Measurements from ENCODE around the gene TLE5. TPM values are rescaled to one million over a fixed set of nuclear protein-coding genes. Genes with fewer than 3 reads are reported as not detected.
"Not testable (repeated sequence)": the region's sequence is repeated elsewhere in the genome, so short reads cannot be mapped to it uniquely, and the experiment has no call there.

TLE5 gene
- total RNA-seq, 3 donors from 2014 or later (not counting 1 experiment from before 2014, with no cell fraction given) = 943 to 1,012 (median 968) TPM

DNA sequence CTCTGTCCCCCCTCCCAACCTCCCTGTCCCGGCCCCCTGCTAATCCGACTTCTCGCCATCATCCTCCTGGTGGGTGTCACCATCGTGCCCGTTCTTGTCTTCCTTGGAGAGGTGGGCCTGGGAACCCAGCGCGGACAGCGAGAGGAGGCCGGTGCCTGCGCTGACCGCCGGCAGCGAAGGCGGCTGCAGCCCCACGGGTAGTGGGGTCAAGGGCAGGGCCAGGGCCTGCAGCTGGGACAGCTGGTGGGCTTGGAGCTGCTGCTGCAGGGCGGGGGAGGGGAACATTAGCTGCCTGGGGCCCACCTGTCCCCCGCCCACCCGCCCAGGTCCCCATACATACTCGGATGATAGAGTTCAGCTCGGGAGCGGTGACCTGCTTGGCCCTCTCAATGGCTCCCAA is 8.5 kb downstream of the TLE5 start:
- Mint-ChIP-seq H3K4me3 (no peak overlapping the region), H3K27ac (no peak overlapping the region), H3K4me1 (peaks cover 5 to 41% of the 10 kb centered on the region in 2 donors), H3K27me3 (ENCODE audit: low read depth in 2 of 2) (peaks cover 0 to 5% of the 10 kb centered on the region in 2 donors), H3K36me3 (no peaks in the 10 kb centered on the region), H3K9me3 (no peaks in the 10 kb centered on the region)
- ATAC-seq (no peak), DNase-seq (no peak)
- H3K9me3 ChIP-seq (ENCODE audit: control insufficient read depth, insufficient read depth, low read length) = no peaks in the 10 kb centered on the region
- H3K4me1 ChIP-seq (ENCODE audit: control insufficient read depth, insufficient read depth, low read length) = peaks cover 14% of the 10 kb centered on the region
- H3K27me3 ChIP-seq (ENCODE audit: control insufficient read depth, insufficient read depth, low read length) = no peaks in the 10 kb centered on the region
- WGBS (ENCODE audit: insufficient coverage) = 95% methylated on average over 21 of the region's 21 CpGs
- TF ChIP-seq, protein P1, sequence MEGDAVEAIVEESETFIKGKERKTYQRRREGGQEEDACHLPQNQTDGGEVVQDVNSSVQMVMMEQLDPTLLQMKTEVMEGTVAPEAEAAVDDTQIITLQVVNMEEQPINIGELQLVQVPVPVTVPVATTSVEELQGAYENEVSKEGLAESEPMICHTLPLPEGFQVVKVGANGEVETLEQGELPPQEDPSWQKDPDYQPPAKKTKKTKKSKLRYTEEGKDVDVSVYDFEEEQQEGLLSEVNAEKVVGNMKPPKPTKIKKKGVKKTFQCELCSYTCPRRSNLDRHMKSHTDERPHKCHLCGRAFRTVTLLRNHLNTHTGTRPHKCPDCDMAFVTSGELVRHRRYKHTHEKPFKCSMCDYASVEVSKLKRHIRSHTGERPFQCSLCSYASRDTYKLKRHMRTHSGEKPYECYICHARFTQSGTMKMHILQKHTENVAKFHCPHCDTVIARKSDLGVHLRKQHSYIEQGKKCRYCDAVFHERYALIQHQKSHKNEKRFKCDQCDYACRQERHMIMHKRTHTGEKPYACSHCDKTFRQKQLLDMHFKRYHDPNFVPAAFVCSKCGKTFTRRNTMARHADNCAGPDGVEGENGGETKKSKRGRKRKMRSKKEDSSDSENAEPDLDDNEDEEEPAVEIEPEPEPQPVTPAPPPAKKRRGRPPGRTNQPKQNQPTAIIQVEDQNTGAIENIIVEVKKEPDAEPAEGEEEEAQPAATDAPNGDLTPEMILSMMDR (IDR thresholded peaks at IDR 0.05) = no peak
- H3K27ac ChIP-seq (ENCODE audit: low read length) = no peak overlapping the region
- no peak overlapping the region for H3K4me3 ChIP-seq (ENCODE audit: low read length)
- intact Hi-C loops (cut with micrococcal nuclease) = no loop called here
- H3K36me3 ChIP-seq (ENCODE audit: control insufficient read depth, insufficient read depth, low read length) = peaks cover 50% of the 10 kb centered on the region

DNA sequence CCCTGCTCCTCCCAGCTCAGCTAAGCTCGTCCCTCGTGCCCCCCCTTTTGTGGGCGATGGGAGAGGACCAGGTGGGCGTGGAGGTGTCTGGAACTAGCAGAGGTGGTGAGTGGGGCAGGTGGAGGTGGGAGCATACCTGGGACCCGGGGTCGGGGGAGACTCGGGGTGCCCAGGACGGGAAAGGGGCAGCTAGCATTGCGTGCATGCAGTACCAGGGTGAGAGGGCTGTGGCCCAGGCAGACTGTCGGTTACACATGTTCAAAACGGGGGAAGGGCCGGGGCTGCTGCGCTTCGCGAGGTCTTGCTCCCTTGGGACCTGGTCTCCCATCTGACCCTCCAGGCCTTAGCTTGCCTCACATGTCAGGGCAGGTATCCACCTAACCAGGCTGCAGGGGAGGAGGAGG is 9.1 kb downstream of the TLE5 start:
- Histone ChIP-seq H3K9me3 (ENCODE audit: control insufficient read depth, insufficient read depth, low read length) (no peaks in the 10 kb centered on the region), H3K4me1 (ENCODE audit: control insufficient read depth, insufficient read depth, low read length) (peaks cover 10% of the 10 kb centered on the region), H3K27me3 (ENCODE audit: control insufficient read depth, insufficient read depth, low read length) (no peaks in the 10 kb centered on the region), H3K4me3 (ENCODE audit: low read length) (no peak overlapping the region), H3K36me3 (ENCODE audit: control insufficient read depth, insufficient read depth, low read length) (peaks cover 44% of the 10 kb centered on the region), H3K27ac (ENCODE audit: low read length) (no peak overlapping the region)
- TF ChIP-seq, protein P1 (IDR thresholded peaks at IDR 0.05) = no peak
- peaks cover 5 to 35% of the 10 kb centered on the region in 2 donors for H3K4me1 Mint-ChIP-seq
- peaks cover 0 to 5% of the 10 kb centered on the region in 2 donors for H3K27me3 Mint-ChIP-seq (ENCODE audit: low read depth in 2 of 2)
- H3K36me3 Mint-ChIP-seq = no peaks in the 10 kb centered on the region
- H3K27ac Mint-ChIP-seq = no peak overlapping the region
- WGBS (ENCODE audit: insufficient coverage) = 75% methylated on average over 15 of the region's 15 CpGs
- ATAC-seq (no peak), DNase-seq (no peak)
- intact Hi-C loops (cut with micrococcal nuclease) = no loop called here
- no peaks in the 10 kb centered on the region for H3K9me3 Mint-ChIP-seq
- H3K4me3 Mint-ChIP-seq = no peak overlapping the region

DNA sequence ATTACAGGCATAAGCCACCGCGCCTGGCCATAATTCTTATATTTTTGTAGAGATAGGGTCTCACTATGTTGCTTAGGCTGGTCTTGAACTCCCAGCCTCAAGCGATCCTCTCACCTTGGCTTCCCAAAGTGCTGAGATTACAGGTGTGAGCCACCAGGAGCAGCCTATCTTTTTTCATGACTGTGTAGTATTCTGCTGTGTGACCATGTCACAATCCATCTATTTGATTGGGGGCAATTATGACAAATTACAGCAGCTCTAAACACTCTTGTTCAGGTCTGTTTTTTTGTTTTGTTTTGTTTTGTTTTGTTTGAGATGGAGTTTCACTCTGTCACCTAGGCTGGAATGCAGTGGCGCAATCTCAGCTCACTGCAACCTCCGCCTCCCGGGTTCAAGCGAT is 12.3 kb downstream of the TLE5 start:
- H3K9me3 ChIP-seq (ENCODE audit: control insufficient read depth, insufficient read depth, low read length); ATAC-seq; H3K9me3 Mint-ChIP-seq; H3K4me3 Mint-ChIP-seq; H3K27me3 Mint-ChIP-seq (ENCODE audit: low read depth in 2 of 2); H3K27me3 ChIP-seq (ENCODE audit: control insufficient read depth, insufficient read depth, low read length); DNase-seq; H3K27ac Mint-ChIP-seq; H3K27ac ChIP-seq (ENCODE audit: low read length); H3K36me3 Mint-ChIP-seq; intact Hi-C loops (cut with micrococcal nuclease); H3K4me3 ChIP-seq (ENCODE audit: low read length): not testable (repeated sequence)
- peaks cover 12 to 17% of the 10 kb centered on the region in 2 donors for H3K4me1 Mint-ChIP-seq
- peaks cover 14% of the 10 kb centered on the region for H3K36me3 ChIP-seq (ENCODE audit: control insufficient read depth, insufficient read depth, low read length)
- 99% methylated on average over 7 of the region's 7 CpGs for WGBS (ENCODE audit: insufficient coverage)
- peaks cover 11% of the 10 kb centered on the region for H3K4me1 ChIP-seq (ENCODE audit: control insufficient read depth, insufficient read depth, low read length)

DNA sequence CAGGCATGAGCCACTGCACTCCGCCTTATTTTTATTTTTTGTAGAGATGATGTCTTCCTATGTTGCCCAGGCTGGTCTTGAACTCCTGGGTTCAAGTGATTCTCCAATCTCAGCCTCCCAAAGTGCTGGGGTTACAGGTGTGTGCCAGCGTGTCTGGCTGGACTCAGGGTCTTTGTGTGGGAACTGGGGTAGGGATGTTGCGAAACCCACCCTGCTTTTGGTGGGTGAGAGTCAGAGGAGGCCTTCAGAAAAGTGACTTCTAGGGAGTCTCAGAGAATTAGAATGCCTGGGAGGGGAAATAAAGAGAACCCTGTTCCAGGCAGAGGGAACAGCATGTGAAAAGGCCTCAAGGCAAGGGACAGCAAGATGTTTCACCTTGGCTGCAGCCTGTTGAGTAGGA is 13.2 kb downstream of the TLE5 start:
- Histone ChIP-seq H3K36me3 (ENCODE audit: control insufficient read depth, insufficient read depth, low read length) (peaks cover 5% of the 10 kb centered on the region), H3K27ac (ENCODE audit: low read length) (no peak overlapping the region), H3K9me3 (ENCODE audit: control insufficient read depth, insufficient read depth, low read length) (no peaks in the 10 kb centered on the region), H3K4me1 (ENCODE audit: control insufficient read depth, insufficient read depth, low read length) (peaks cover 11% of the 10 kb centered on the region), H3K27me3 (ENCODE audit: control insufficient read depth, insufficient read depth, low read length) (no peaks in the 10 kb centered on the region), H3K4me3 (ENCODE audit: low read length) (no peak overlapping the region)
- 98% methylated on average over 3 of the region's 3 CpGs for WGBS (ENCODE audit: insufficient coverage)
- Mint-ChIP-seq H3K4me3 (no peak overlapping the region), H3K27ac (no peak overlapping the region), H3K9me3 (no peaks in the 10 kb centered on the region), H3K27me3 (ENCODE audit: low read depth in 2 of 2) (peaks cover 0 to 9% of the 10 kb centered on the region in 2 donors), H3K36me3 (no peaks in the 10 kb centered on the region), H3K4me1 (peaks cover 7 to 12% of the 10 kb centered on the region in 2 donors)
- TF ChIP-seq, protein P1 (IDR thresholded peaks at IDR 0.05) = no peak
- intact Hi-C loops (cut with micrococcal nuclease) = no loop called here
- DNase-seq (no peak), ATAC-seq (no peak)

All from natural killer cell (primary cell).